ENCODE measurements around the gene SH3RF1. TPM values are rescaled to one million over a fixed set of nuclear protein-coding genes. Genes with fewer than 3 reads are reported as not detected.
A peak's percentile ranks its signal among the peaks of the same experiment; 100 is the strongest.

The SH3RF1 gene
- total and polyA plus RNA-seq, 4 donors = 1.8 to 7.9 (median 3.5) TPM

- H3K9me3 ChIP-seq (ENCODE audit: control insufficient read depth in 4 of 4, low read length in 3 of 4) = no peaks in the 10 kb centered on the region
- no peak overlapping the region for H3K4me3 ChIP-seq (ENCODE audit: low read depth in 1 of 3, low read length in 3 of 3)
- no peaks in the 10 kb centered on the region for H3K27me3 ChIP-seq (ENCODE audit: control insufficient read depth in 4 of 4, insufficient read depth in 4 of 4, low read length in 3 of 4)
- no peak for TF ChIP-seq MAX (IDR thresholded peaks at IDR 0.05)
- TF ChIP-seq RAD21 (IDR thresholded peaks at IDR 0.05) = peak; percentile 6 to 13
- peak; percentile 11 for TF ChIP-seq SP1 (IDR thresholded peaks at IDR 0.05)
- peak in 1 of 2 donors; percentile 23 for TF ChIP-seq JUND (IDR thresholded peaks at IDR 0.05)
- TF ChIP-seq YY1 (IDR thresholded peaks at IDR 0.05) = peak; percentile 46
- peak; percentile 50 to 62 for TF ChIP-seq RXRA (IDR thresholded peaks at IDR 0.05)
- no peak for TF ChIP-seq CTCF (IDR thresholded peaks at IDR 0.05; ENCODE audit: low read depth, low read length, missing input control)
- peak; percentile 55 for TF ChIP-seq FOXA2 (IDR thresholded peaks at IDR 0.05)
- TF ChIP-seq HNF4A (conservative IDR thresholded peaks at IDR 0.05) = peak in 1 of 2 donors; percentile 41
- TF ChIP-seq GABPA (IDR thresholded peaks at IDR 0.05 in 1 of 2, conservative IDR thresholded peaks at IDR 0.05 in 1 of 2) = no peak
- no peak overlapping the region for H3K9ac ChIP-seq (ENCODE audit: low read depth in 1 of 2, low read length in 2 of 2)
- H3K36me3 ChIP-seq (ENCODE audit: control insufficient read depth in 4 of 4, insufficient read depth in 3 of 4, low read depth in 1 of 4, low read length in 3 of 4) = peaks cover 3 to 20% (median 5%) of the 10 kb centered on the region in 4 donors
- H3K4me1 ChIP-seq (ENCODE audit: control insufficient read depth in 4 of 4, insufficient read depth in 4 of 4, low read length in 3 of 4) = peaks cover 2 to 17% (median 4%) of the 10 kb centered on the region in 4 donors
- no peak overlapping the region for H3K27ac ChIP-seq (ENCODE audit: low read depth in 1 of 2, low read length in 2 of 2)
- no peak for DNase-seq (ENCODE audit: low spot score)
- WGBS = 44% methylated on average over 3 of the region's 3 CpGs
Observed at GRCh38 chr4:169133932-169134331, 136.8 kb downstream of the SH3RF1 start.

GRCh38 chr4:169132561-169133305 is 138.0 kb downstream of the SH3RF1 start:
- no peak overlapping the region for H3K9ac ChIP-seq (ENCODE audit: low read depth in 1 of 2, low read length in 2 of 2)
- no peak for DNase-seq (ENCODE audit: low spot score)
- no peak overlapping the region for H3K4me3 ChIP-seq (ENCODE audit: low read depth in 1 of 3, low read length in 3 of 3)
- 97% methylated on average over 3 of the region's 3 CpGs for WGBS
- H3K36me3 ChIP-seq (ENCODE audit: control insufficient read depth in 4 of 4, insufficient read depth in 3 of 4, low read depth in 1 of 4, low read length in 3 of 4) = peaks cover 3 to 20% (median 7%) of the 10 kb centered on the region in 4 donors
- H3K27me3 ChIP-seq (ENCODE audit: control insufficient read depth in 4 of 4, insufficient read depth in 4 of 4, low read length in 3 of 4) = no peaks in the 10 kb centered on the region
- no peaks in the 10 kb centered on the region for H3K9me3 ChIP-seq (ENCODE audit: control insufficient read depth in 4 of 4, low read length in 3 of 4)
- H3K27ac ChIP-seq (ENCODE audit: low read depth in 1 of 2, low read length in 2 of 2) = no peak overlapping the region
- TF ChIP-seq FOXA2 (IDR thresholded peaks at IDR 0.05) (no peak), RAD21 (IDR thresholded peaks at IDR 0.05) (no peak), ATF3 (IDR thresholded peaks at IDR 0.05) (no peak), EGR1 (IDR thresholded peaks at IDR 0.05; ENCODE audit: low read depth in 2 of 2) (no peak), HNF4G (IDR thresholded peaks at IDR 0.05) (no peak), CTCF (IDR thresholded peaks at IDR 0.05; ENCODE audit: low read depth, low read length, missing input control) (no peak), MAX (IDR thresholded peaks at IDR 0.05) (no peak)
- H3K4me1 ChIP-seq (ENCODE audit: control insufficient read depth in 4 of 4, insufficient read depth in 4 of 4, low read length in 3 of 4) = peaks cover 5 to 26% (median 13%) of the 10 kb centered on the region in 4 donors

Data from liver (tissue), 9 donors.